Suprapubic skin (tissue), 4 donors: ENCODE results near the gene GRIN3B. TPM values are rescaled to one million over a fixed set of nuclear protein-coding genes. Genes with fewer than 3 reads are reported as not detected.

Experiments used
- DNase-seq, 2 donors: peaks; one replicate each; pipeline ENCODE4 v3.0.0-alpha.2; 2019; ENCODE audit warnings: low spot score in 2 of 2
- H3K27ac ChIP-seq: fragments of 200-600 bp; sonication (generic); one replicate; pipeline ENCODE4 v1.5.1; 2019
- H3K27me3 ChIP-seq: fragments of 200-600 bp; sonication (generic); one replicate; pipeline ENCODE4 v1.5.1; 2019
- H3K36me3 ChIP-seq: fragments of 200-600 bp; sonication (generic); one replicate; pipeline ENCODE4 v1.5.1; 2019
- H3K4me1 ChIP-seq: fragments of 200-600 bp; sonication (generic); one replicate; pipeline ENCODE4 v1.5.1; 2019
- H3K4me3 ChIP-seq: fragments of 200-600 bp; sonication (generic); one replicate; pipeline ENCODE4 v1.5.1; 2019; ENCODE audit warnings: mild to moderate bottlenecking
- H3K9me3 ChIP-seq: fragments of 200-600 bp; sonication (generic); one replicate; pipeline ENCODE4 v1.5.1; 2019
- CTCF ChIP-seq, 2 donors: fragments of 200-600 bp in 1 of 2; fragments of 450-650 bp in 1 of 2; sonication (generic) in 1 of 2; IDR thresholded peaks; one replicate each; pipeline ENCODE4 v1.5.1; 2016 to 2019; ENCODE audit warnings: antibody characterized with exemption in 2 of 2, mild to moderate bottlenecking in 1 of 2, moderate library complexity in 1 of 2
- EP300 ChIP-seq: sonication (generic); formaldehyde crosslinking; IDR thresholded peaks from one replicate; pipeline ENCODE4 v1.6.1; 2017; ENCODE audit warnings: antibody characterized with exemption
- POLR2A ChIP-seq, 2 donors: fragments of 450-650 bp; IDR thresholded peaks; one replicate each; pipeline ENCODE4 v1.6.1; 2017; ENCODE audit warnings: antibody characterized with exemption in 2 of 2, mild to moderate bottlenecking in 2 of 2, moderate library complexity in 2 of 2
- POLR2AphosphoS5 ChIP-seq, 3 donors: sonication (generic); formaldehyde crosslinking; IDR thresholded peaks; one replicate each; pipeline ENCODE4 v1.6.1; 2017; ENCODE audit warnings: antibody characterized with exemption in 3 of 3
- WGBS: methylation state at CpG from one replicate; pipeline ENCODE4 v1.1.5; 2018; 5-methylcytosine and 5-hydroxymethylcytosine counted together
- total RNA-seq, 4 donors: library from RNA; depleted of rRNA; stranded (reverse); fragments of >200 nt; gene quantifications; one replicate each; pipeline ENCODE4 v1.1.0, GENCODE V29; 2016

Gene GRIN3B
- total RNA-seq, 4 donors from 2014 or later: 0.13 to 1.1 TPM; not detected in 2

GRCh38 chr19:966485-967088 lies 33.6 kb upstream of the GRIN3B start:
- no peaks in the 10 kb centered on the region for H3K9me3 ChIP-seq
- no peaks in the 10 kb centered on the region for H3K4me1 ChIP-seq
- no peak for DNase-seq
- H3K27me3 ChIP-seq: no peaks in the 10 kb centered on the region
- 88% methylated on average over 15 of the region's 17 CpGs for WGBS
- TF ChIP-seq POLR2AphosphoS5 (IDR thresholded peaks at IDR 0.05) (no peak), POLR2A (IDR thresholded peaks at IDR 0.05) (no peak)
- H3K36me3 ChIP-seq: peaks cover 51% of the 10 kb centered on the region
- H3K27ac ChIP-seq: no peak overlapping the region
- no peak overlapping the region for H3K4me3 ChIP-seq

GRCh38 chr19:970695-971094 lies 29.5 kb upstream of the GRIN3B start:
- H3K27me3 ChIP-seq: no peaks in the 10 kb centered on the region
- H3K4me1 ChIP-seq: no peaks in the 10 kb centered on the region
- H3K36me3 ChIP-seq: peaks cover 49% of the 10 kb centered on the region
- no peaks in the 10 kb centered on the region for H3K9me3 ChIP-seq
- TF ChIP-seq POLR2A (IDR thresholded peaks at IDR 0.05): no peak
- peak; percentile 4 to 35 for TF ChIP-seq CTCF (IDR thresholded peaks at IDR 0.05)
- no peak for TF ChIP-seq EP300
- no peak overlapping the region for H3K4me3 ChIP-seq
- WGBS: 96% methylated on average over 14 of the region's 14 CpGs
- H3K27ac ChIP-seq: no peak overlapping the region
- no peak for DNase-seq

GRCh38 chr19:971795-972194 lies 28.4 kb upstream of the GRIN3B start:
- Histone ChIP-seq H3K27me3 (no peaks in the 10 kb centered on the region), H3K27ac (no peak overlapping the region), H3K9me3 (no peaks in the 10 kb centered on the region), H3K4me3 (no peak overlapping the region), H3K4me1 (no peaks in the 10 kb centered on the region), H3K36me3 (peaks cover 44% of the 10 kb centered on the region)
- TF ChIP-seq EP300: no peak
- no peak for TF ChIP-seq POLR2A (IDR thresholded peaks at IDR 0.05)
- TF ChIP-seq CTCF (IDR thresholded peaks at IDR 0.05): no peak
- no peak for TF ChIP-seq POLR2AphosphoS5 (IDR thresholded peaks at IDR 0.05)
- no peak for DNase-seq
- WGBS: 95% methylated on average over 24 of the region's 24 CpGs

- Histone ChIP-seq H3K27me3 (no peaks in the 10 kb centered on the region), H3K27ac (no peak overlapping the region), H3K9me3 (no peaks in the 10 kb centered on the region), H3K4me3 (no peak overlapping the region), H3K36me3 (peaks cover 40% of the 10 kb centered on the region), H3K4me1 (no peaks in the 10 kb centered on the region)
- 96% methylated on average over 6 of the region's 6 CpGs for WGBS
- no peak for DNase-seq
- TF ChIP-seq POLR2A (IDR thresholded peaks at IDR 0.05) (no peak), CTCF (IDR thresholded peaks at IDR 0.05) (no peak), POLR2AphosphoS5 (IDR thresholded peaks at IDR 0.05) (no peak)
Measured at GRCh38 chr19:972281-972680, 27.9 kb upstream of the GRIN3B start.

GRCh38 chr19:973726-974563 lies 26.3 kb upstream of the GRIN3B start:
- TF ChIP-seq POLR2A (IDR thresholded peaks at IDR 0.05) (no peak), POLR2AphosphoS5 (IDR thresholded peaks at IDR 0.05) (no peak), EP300 (no peak), CTCF (IDR thresholded peaks at IDR 0.05) (no peak)

More at GRCh38 chr19:973726-974563, 26.3 kb upstream of the GRIN3B start:
- Histone ChIP-seq H3K4me1 (no peaks in the 10 kb centered on the region), H3K27me3 (no peaks in the 10 kb centered on the region), H3K4me3 (no peak overlapping the region), H3K36me3 (peaks cover 28% of the 10 kb centered on the region), H3K27ac (no peak overlapping the region), H3K9me3 (no peaks in the 10 kb centered on the region)
- 87% methylated on average over 3 of the region's 29 CpGs for WGBS
- DNase-seq: no peak
